AG09309 (cell line): Measurements from ENCODE around the gene ASB8.
"Not testable (repeated sequence)": the region's sequence is repeated elsewhere in the genome, so short reads cannot be mapped to it uniquely, and the experiment has no call there.

Experiments used
- DNase-seq: peaks from one replicate; pipeline ENCODE4 v3.0.0-alpha.2; 2010; ENCODE audit warnings: low read depth
- H3K4me3 ChIP-seq: 2 replicates; pipeline ENCODE4 v1.5.1; 2011; ENCODE audit warnings: mild to moderate bottlenecking, low read depth, low read length, moderate library complexity; ENCODE audit not compliant: control insufficient read depth
- TF ChIP-seq, protein P1 (sequence below): IDR thresholded peaks from 2 replicates; pipeline ENCODE4 v1.5.1; 2011; ENCODE audit warnings: mild to moderate bottlenecking, low read depth, low read length, inconsistent platforms; ENCODE audit not compliant: insufficient read depth, control insufficient read depth; ENCODE audit errors: missing control alignments

Gene ASB8

GRCh38 chr12:48128800-48129199 is 28.5 kb downstream of the ASB8 start:
- TF ChIP-seq, protein P1, sequence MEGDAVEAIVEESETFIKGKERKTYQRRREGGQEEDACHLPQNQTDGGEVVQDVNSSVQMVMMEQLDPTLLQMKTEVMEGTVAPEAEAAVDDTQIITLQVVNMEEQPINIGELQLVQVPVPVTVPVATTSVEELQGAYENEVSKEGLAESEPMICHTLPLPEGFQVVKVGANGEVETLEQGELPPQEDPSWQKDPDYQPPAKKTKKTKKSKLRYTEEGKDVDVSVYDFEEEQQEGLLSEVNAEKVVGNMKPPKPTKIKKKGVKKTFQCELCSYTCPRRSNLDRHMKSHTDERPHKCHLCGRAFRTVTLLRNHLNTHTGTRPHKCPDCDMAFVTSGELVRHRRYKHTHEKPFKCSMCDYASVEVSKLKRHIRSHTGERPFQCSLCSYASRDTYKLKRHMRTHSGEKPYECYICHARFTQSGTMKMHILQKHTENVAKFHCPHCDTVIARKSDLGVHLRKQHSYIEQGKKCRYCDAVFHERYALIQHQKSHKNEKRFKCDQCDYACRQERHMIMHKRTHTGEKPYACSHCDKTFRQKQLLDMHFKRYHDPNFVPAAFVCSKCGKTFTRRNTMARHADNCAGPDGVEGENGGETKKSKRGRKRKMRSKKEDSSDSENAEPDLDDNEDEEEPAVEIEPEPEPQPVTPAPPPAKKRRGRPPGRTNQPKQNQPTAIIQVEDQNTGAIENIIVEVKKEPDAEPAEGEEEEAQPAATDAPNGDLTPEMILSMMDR: no peak
- DNase-seq: no peak
- no peak overlapping the region for H3K4me3 ChIP-seq

DNA sequence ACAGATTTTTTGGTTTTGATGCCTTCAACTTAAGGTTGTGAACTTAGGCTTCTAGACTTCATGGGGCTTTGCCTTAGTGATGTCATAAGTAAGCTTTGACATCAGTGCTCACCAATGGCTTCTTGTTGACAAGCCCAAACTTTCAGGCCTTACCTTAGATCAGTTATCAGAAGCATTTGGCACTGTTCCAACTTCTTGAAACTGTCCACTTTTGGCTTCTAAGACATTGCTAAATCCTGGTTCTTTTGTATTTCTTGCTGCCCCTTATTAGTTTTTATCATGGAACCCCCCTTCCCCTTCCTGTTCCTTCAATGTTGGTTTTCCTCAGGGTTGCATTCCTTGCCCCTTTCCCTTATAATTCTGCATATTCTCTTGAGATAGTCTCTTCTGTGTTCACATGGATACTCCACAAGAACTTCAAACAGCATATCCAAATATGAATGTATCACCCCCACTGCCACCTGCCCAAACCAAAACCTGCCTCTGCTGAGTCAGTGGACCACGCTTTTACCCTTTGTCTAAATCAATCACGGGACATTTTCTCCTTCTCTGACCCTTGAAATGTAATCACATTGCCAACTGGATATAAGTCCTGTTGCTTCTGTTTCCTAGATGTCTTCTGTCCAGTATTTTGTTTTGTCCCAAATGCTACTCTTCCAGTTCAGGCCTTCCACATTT is 30.2 kb downstream of the ASB8 start:
- H3K4me3 ChIP-seq: no peak overlapping the region
- DNase-seq: no peak
- TF ChIP-seq, protein P1: no peak

DNA sequence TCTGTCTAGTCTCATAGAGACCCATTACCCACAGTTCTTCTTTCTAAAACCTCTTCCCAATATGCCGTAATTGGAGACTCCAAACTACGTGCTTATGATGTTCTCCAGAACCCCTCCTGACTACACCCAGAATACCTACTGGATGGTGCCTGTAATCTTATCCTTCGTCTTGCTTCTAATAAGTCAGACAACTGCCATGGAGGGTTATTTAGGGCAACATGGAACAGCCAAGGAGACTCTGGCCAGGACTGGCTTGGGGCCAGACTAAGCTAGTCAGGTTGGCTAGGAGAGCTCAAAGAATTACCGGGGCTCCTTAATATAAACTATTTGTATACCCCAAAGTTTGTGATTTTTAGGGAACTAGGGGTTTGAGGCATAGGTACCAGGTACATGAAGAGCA is 31.3 kb downstream of the ASB8 start:
- no peak for DNase-seq
- TF ChIP-seq, protein P1: no peak
- H3K4me3 ChIP-seq: no peak overlapping the region

- DNase-seq: not testable (repeated sequence)
Observed at GRCh38 chr12:48125542-48125941, 31.8 kb downstream of the ASB8 start.

DNA sequence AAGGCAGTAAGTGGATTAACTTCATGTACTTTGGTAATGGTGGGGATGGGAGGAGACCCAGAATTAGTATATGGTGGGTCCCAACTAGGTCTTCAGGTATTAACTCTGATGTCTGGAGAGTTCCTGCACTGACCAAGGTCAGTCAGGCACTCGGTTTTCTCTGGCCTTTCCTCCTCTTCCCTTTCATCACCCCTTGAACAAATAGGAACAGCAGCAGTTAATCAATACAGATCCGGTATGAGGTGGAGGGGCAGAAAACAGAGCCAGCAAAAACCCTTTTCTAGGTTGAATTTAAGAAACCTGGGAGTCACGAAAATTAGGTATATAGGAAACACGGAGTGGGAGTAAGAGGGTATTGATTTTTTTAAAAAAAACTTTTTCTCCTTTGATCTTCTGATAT is 34.1 kb downstream of the ASB8 start:
- TF ChIP-seq, protein P1: no peak
- no peak overlapping the region for H3K4me3 ChIP-seq
- no peak for DNase-seq

More at GRCh38 chr12:48125542-48125941, 31.8 kb downstream of the ASB8 start:
- not testable (repeated sequence) for H3K4me3 ChIP-seq

DNA sequence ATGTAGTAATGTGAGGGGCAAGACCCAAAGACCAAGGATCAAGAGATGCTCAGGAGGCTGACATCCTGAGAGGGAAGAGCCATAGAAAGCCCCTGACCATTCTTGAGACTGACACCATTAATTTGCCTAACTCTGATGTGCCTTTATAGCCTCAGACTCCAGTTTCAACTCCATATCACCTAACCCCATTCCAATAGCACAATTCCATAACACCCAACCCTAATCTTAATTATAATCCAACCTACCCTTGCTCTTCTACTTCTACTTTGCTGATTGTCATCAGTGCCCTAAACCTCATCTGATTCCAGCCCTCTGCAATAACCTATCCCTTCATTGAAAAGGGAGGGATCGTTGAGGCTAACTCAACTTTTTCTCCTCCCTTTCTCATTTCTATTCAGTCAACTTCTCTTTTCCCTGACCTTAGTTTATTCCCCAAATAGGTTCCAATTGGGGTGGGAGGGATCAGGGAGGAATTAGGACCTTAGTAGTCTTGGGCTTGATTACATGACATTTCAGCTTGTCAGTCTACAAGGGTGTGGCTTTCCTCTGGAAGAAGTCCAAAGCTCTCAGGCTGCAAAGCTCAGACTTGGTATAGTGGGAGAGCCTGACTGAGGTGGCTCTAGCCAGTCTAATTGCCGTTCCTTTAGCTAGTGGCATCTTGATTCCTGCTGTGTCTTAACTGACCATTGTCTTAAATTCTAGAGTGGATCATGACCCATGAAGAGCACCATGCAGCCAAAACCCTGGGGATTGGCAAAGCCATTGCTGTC is 35.1 kb downstream of the ASB8 start:
- H3K4me3 ChIP-seq: no peak overlapping the region
- TF ChIP-seq, protein P1: no peak
- DNase-seq: no peak

DNA sequence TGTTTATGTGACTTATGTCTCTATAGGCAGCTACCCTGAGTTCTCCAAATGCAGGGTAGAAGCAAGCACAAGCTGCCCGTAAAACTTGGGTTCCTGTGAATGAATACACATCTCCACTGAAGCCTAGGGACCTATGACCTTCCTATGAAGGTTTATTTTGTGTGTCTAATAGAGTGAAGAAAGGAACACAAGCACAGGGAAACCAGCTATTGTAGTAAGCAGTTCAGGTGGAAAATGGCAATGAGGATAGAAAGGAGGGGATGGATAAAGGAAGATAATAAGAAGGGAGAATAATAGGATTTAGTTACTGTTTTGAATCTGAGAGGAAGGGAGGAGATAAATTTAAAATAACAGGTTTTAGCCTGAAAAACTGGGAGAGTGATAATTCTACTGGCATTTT is 35.8 kb downstream of the ASB8 start:
- no peak for DNase-seq
- H3K4me3 ChIP-seq: no peak overlapping the region
- TF ChIP-seq, protein P1: no peak
